B cell (primary cell): ENCODE results near the gene MORC1.

Experiments
- EZH2 ChIP-seq: IDR thresholded peaks from 2 replicates; pipeline ENCODE4 v1.6.1; 2012; ENCODE audit warnings: borderline replicate concordance, low read depth, mild to moderate bottlenecking, moderate library complexity, low read length; ENCODE audit not compliant: insufficient read depth, poor library complexity, severe bottlenecking
- TF ChIP-seq, protein P1 (sequence below): fragments of 200-600 bp; IDR thresholded peaks from one replicate; pipeline ENCODE4 v1.8.0; 2022; ENCODE audit warnings: antibody characterized with exemption, mild to moderate bottlenecking

DNA sequence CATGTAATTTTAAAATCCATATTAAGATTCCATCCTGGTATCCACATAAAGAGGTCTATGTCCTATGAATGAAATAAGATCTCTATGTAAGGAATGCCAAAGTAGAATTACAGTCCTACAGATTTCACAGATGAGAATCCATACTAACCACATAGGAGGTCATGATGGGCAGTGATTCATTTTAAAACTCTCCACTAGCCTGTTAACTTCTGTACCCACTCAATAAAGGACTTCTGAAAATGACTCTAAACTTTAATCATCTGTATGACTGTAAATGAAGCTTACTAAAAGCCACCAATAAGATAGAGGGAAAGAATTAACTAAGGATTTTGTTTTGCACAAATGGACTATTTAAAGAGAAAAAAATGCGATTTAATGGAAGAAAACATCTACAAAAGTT lies 28.7 kb downstream of the MORC1 start:
- TF ChIP-seq, protein P1, sequence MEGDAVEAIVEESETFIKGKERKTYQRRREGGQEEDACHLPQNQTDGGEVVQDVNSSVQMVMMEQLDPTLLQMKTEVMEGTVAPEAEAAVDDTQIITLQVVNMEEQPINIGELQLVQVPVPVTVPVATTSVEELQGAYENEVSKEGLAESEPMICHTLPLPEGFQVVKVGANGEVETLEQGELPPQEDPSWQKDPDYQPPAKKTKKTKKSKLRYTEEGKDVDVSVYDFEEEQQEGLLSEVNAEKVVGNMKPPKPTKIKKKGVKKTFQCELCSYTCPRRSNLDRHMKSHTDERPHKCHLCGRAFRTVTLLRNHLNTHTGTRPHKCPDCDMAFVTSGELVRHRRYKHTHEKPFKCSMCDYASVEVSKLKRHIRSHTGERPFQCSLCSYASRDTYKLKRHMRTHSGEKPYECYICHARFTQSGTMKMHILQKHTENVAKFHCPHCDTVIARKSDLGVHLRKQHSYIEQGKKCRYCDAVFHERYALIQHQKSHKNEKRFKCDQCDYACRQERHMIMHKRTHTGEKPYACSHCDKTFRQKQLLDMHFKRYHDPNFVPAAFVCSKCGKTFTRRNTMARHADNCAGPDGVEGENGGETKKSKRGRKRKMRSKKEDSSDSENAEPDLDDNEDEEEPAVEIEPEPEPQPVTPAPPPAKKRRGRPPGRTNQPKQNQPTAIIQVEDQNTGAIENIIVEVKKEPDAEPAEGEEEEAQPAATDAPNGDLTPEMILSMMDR = no peak
- TF ChIP-seq EZH2 = no peak
